ENCODE results near the gene TRIM14.

DNA sequence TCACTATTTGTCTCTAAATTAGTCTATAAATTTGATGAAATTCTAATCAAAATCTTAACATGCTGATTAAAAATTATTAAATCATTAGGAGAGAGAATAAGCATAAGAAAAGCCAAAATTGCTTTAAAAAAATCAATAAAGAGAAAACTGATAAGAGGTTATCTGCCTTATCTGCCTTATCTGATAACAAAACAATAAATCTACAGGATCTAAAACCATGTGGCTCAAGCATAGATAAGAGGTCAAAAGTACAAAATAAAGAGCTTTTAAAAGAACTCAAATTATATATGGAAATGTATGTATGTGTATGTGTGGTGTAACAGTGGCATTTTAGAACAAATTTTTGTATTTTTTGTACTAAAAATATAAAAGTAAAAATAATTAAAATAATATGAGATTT lies 18.6 kb downstream of the TRIM14 start:
- no peak for TF ChIP-seq CTCF (IDR thresholded peaks at IDR 0.05)
- no peak for TF ChIP-seq POLR2AphosphoS5 (IDR thresholded peaks at IDR 0.05)
- no peak for TF ChIP-seq POLR2A (IDR thresholded peaks at IDR 0.05)
